ENCODE measurements around the gene ADORA2B. TPM values are rescaled to one million over a fixed set of nuclear protein-coding genes. Genes with fewer than 3 reads are reported as not detected.

ADORA2B gene
- total RNA-seq, 1 donor, result 4.7 TPM

- Histone ChIP-seq H3K4me3 (ENCODE audit: insufficient read depth, low read length) (no peak overlapping the region), H3K27ac (ENCODE audit: low read depth, low read length) (no peak overlapping the region), H3K27me3 (ENCODE audit: insufficient read depth, low read length) (no peaks in the 10 kb centered on the region), H3K4me1 (ENCODE audit: insufficient read depth, low read length) (peaks cover 11% of the 10 kb centered on the region), H2AFZ (ENCODE audit: low read length) (no peak overlapping the region), H3K4me2 (ENCODE audit: insufficient read depth, low read length) (no peak overlapping the region), H4K20me1 (ENCODE audit: insufficient read depth, low read length) (no peaks in the 10 kb centered on the region), H3K9me3 (ENCODE audit: low read depth, low read length) (no peaks in the 10 kb centered on the region), H3K36me3 (ENCODE audit: insufficient read depth, low read length) (no peaks in the 10 kb centered on the region), H3K79me2 (ENCODE audit: insufficient read depth, low read length) (peaks cover 38% of the 10 kb centered on the region)
- TF ChIP-seq, protein P1, sequence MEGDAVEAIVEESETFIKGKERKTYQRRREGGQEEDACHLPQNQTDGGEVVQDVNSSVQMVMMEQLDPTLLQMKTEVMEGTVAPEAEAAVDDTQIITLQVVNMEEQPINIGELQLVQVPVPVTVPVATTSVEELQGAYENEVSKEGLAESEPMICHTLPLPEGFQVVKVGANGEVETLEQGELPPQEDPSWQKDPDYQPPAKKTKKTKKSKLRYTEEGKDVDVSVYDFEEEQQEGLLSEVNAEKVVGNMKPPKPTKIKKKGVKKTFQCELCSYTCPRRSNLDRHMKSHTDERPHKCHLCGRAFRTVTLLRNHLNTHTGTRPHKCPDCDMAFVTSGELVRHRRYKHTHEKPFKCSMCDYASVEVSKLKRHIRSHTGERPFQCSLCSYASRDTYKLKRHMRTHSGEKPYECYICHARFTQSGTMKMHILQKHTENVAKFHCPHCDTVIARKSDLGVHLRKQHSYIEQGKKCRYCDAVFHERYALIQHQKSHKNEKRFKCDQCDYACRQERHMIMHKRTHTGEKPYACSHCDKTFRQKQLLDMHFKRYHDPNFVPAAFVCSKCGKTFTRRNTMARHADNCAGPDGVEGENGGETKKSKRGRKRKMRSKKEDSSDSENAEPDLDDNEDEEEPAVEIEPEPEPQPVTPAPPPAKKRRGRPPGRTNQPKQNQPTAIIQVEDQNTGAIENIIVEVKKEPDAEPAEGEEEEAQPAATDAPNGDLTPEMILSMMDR (IDR thresholded peaks at IDR 0.05; ENCODE audit: extremely low read depth, low read depth, low read length), result no peak
- no peak for DNase-seq (ENCODE audit: insufficient read length, low spot score, missing footprints)
These were observed 24.5 kb downstream of the ADORA2B start for GRCh38 chr17:15969463-15969862.

GRCh38 chr17:15970500-15970899, 25.6 kb downstream of the ADORA2B start:
- TF ChIP-seq, protein P1 (IDR thresholded peaks at IDR 0.05; ENCODE audit: extremely low read depth, low read depth, low read length), result no peak
- Histone ChIP-seq H3K4me1 (ENCODE audit: insufficient read depth, low read length) (peaks cover 11% of the 10 kb centered on the region), H3K4me3 (ENCODE audit: insufficient read depth, low read length) (no peak overlapping the region), H3K4me2 (ENCODE audit: insufficient read depth, low read length) (no peak overlapping the region), H3K9me3 (ENCODE audit: low read depth, low read length) (no peaks in the 10 kb centered on the region), H3K27ac (ENCODE audit: low read depth, low read length) (no peak overlapping the region), H4K20me1 (ENCODE audit: insufficient read depth, low read length) (no peaks in the 10 kb centered on the region), H3K79me2 (ENCODE audit: insufficient read depth, low read length) (peaks cover 41% of the 10 kb centered on the region), H3K36me3 (ENCODE audit: insufficient read depth, low read length) (peaks cover 8% of the 10 kb centered on the region), H2AFZ (ENCODE audit: low read length) (no peak overlapping the region), H3K27me3 (ENCODE audit: insufficient read depth, low read length) (no peaks in the 10 kb centered on the region)
- no peak for DNase-seq (ENCODE audit: insufficient read length, low spot score, missing footprints)

- H3K27me3 ChIP-seq (ENCODE audit: insufficient read depth, low read length), result no peaks in the 10 kb centered on the region
- H3K79me2 ChIP-seq (ENCODE audit: insufficient read depth, low read length), result peaks cover 41% of the 10 kb centered on the region
- peaks cover 8% of the 10 kb centered on the region for H3K4me1 ChIP-seq (ENCODE audit: insufficient read depth, low read length)
- H3K27ac ChIP-seq (ENCODE audit: low read depth, low read length), result no peak overlapping the region
- no peaks in the 10 kb centered on the region for H3K9me3 ChIP-seq (ENCODE audit: low read depth, low read length)
- H3K4me2 ChIP-seq (ENCODE audit: insufficient read depth, low read length), result no peak overlapping the region
- H3K4me3 ChIP-seq (ENCODE audit: insufficient read depth, low read length), result no peak overlapping the region
- no peak overlapping the region for H2AFZ ChIP-seq (ENCODE audit: low read length)
- TF ChIP-seq, protein P1 (IDR thresholded peaks at IDR 0.05; ENCODE audit: extremely low read depth, low read depth, low read length), result no peak
- H4K20me1 ChIP-seq (ENCODE audit: insufficient read depth, low read length), result no peaks in the 10 kb centered on the region
- peaks cover 9% of the 10 kb centered on the region for H3K36me3 ChIP-seq (ENCODE audit: insufficient read depth, low read length)
- no peak for DNase-seq (ENCODE audit: insufficient read length, low spot score, missing footprints)
These were observed 26.3 kb downstream of the ADORA2B start for GRCh38 chr17:15971098-15971678.

DNA sequence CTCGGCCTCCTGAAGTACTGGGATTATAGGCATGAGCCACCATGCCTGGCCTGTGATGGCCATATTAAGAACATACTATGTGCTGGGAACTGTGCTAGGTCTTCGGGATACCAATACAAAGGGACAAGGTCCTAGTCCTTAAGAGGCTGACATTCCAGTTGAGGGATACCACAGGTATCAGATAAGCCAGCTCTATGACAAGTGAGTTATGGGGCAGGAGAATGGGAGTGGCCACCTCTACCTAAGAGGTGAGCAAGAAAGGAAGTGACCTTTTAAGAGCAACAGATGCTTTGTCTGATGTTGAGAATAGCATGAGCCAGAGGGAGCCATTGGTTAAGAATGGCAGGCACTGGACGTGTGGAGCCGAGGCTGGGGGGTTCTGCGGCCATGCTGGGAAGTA, 27.0 kb downstream of the ADORA2B start:
- H3K9me3 ChIP-seq (ENCODE audit: low read depth, low read length), result no peaks in the 10 kb centered on the region
- no peak overlapping the region for H3K27ac ChIP-seq (ENCODE audit: low read depth, low read length)
- H3K36me3 ChIP-seq (ENCODE audit: insufficient read depth, low read length), result peaks cover 9% of the 10 kb centered on the region
- DNase-seq (ENCODE audit: insufficient read length, low spot score, missing footprints), result no peak
- TF ChIP-seq, protein P1 (IDR thresholded peaks at IDR 0.05; ENCODE audit: extremely low read depth, low read depth, low read length), result no peak
- no peak overlapping the region for H3K4me2 ChIP-seq (ENCODE audit: insufficient read depth, low read length)
- no peaks in the 10 kb centered on the region for H3K27me3 ChIP-seq (ENCODE audit: insufficient read depth, low read length)
- peaks cover 3% of the 10 kb centered on the region for H3K4me1 ChIP-seq (ENCODE audit: insufficient read depth, low read length)
- H4K20me1 ChIP-seq (ENCODE audit: insufficient read depth, low read length), result no peaks in the 10 kb centered on the region
- no peak overlapping the region for H2AFZ ChIP-seq (ENCODE audit: low read length)
- H3K79me2 ChIP-seq (ENCODE audit: insufficient read depth, low read length), result peaks cover 34% of the 10 kb centered on the region
- H3K4me3 ChIP-seq (ENCODE audit: insufficient read depth, low read length), result no peak overlapping the region

Data from osteoblast (primary cell).